ENCODE measurements around the gene PARP12. TPM values are rescaled to one million over a fixed set of nuclear protein-coding genes. Genes with fewer than 3 reads are reported as not detected.

Gene PARP12
- polyA plus RNA-seq, 1 donor: 49.0 TPM

GRCh38 chr7:139984642-139985539 lies 77.9 kb downstream of the PARP12 start:
- H3K4me3 ChIP-seq (ENCODE audit: low read length): no peak overlapping the region
- no peaks in the 10 kb centered on the region for H3K36me3 ChIP-seq (ENCODE audit: control insufficient read depth, insufficient read depth, low read length)
- no peaks in the 10 kb centered on the region for H3K27me3 ChIP-seq (ENCODE audit: control insufficient read depth, insufficient read depth, low read length)
- H3K4me1 ChIP-seq (ENCODE audit: control insufficient read depth, insufficient read depth, low read length): no peaks in the 10 kb centered on the region
- 60% methylated on average over 1 of the region's 8 CpGs for WGBS (ENCODE audit: insufficient coverage, low lambda C conversion rate)
- H3K9me3 ChIP-seq (ENCODE audit: control insufficient read depth, low read depth, low read length): no peaks in the 10 kb centered on the region
- DNase-seq: no peak
- no peak overlapping the region for H3K27ac ChIP-seq (ENCODE audit: low read length)

- no peaks in the 10 kb centered on the region for H3K36me3 ChIP-seq (ENCODE audit: control insufficient read depth, insufficient read depth, low read length)
- WGBS (ENCODE audit: insufficient coverage, low lambda C conversion rate): 83% methylated on average over 1 of the region's 9 CpGs
- no peak overlapping the region for H3K4me3 ChIP-seq (ENCODE audit: low read length)
- H3K4me1 ChIP-seq (ENCODE audit: control insufficient read depth, insufficient read depth, low read length): no peaks in the 10 kb centered on the region
- no peak overlapping the region for H3K27ac ChIP-seq (ENCODE audit: low read length)
- no peak for DNase-seq
- no peaks in the 10 kb centered on the region for H3K27me3 ChIP-seq (ENCODE audit: control insufficient read depth, insufficient read depth, low read length)
- H3K9me3 ChIP-seq (ENCODE audit: control insufficient read depth, low read depth, low read length): no peaks in the 10 kb centered on the region
Observed at GRCh38 chr7:139982927-139983920, 79.5 kb downstream of the PARP12 start.

GRCh38 chr7:139981511-139981895 lies 81.2 kb downstream of the PARP12 start:
- DNase-seq: no peak
- H3K4me3 ChIP-seq (ENCODE audit: low read length): no peak overlapping the region
- H3K27ac ChIP-seq (ENCODE audit: low read length): no peak overlapping the region
- no peaks in the 10 kb centered on the region for H3K36me3 ChIP-seq (ENCODE audit: control insufficient read depth, insufficient read depth, low read length)
- H3K4me1 ChIP-seq (ENCODE audit: control insufficient read depth, insufficient read depth, low read length): no peaks in the 10 kb centered on the region
- H3K27me3 ChIP-seq (ENCODE audit: control insufficient read depth, insufficient read depth, low read length): no peaks in the 10 kb centered on the region
- no CpG with 5 or more reads among the region's 5 CpGs for WGBS (ENCODE audit: insufficient coverage, low lambda C conversion rate)
- no peaks in the 10 kb centered on the region for H3K9me3 ChIP-seq (ENCODE audit: control insufficient read depth, low read depth, low read length)

GRCh38 chr7:139976838-139977656 lies 85.7 kb downstream of the PARP12 start:
- Histone ChIP-seq H3K27me3 (ENCODE audit: control insufficient read depth, insufficient read depth, low read length) (peaks cover 2% of the 10 kb centered on the region), H3K4me1 (ENCODE audit: control insufficient read depth, insufficient read depth, low read length) (no peaks in the 10 kb centered on the region)
- 79% methylated on average over 2 of the region's 17 CpGs for WGBS (ENCODE audit: insufficient coverage, low lambda C conversion rate)

GRCh38 chr7:139976055-139976837 lies 86.5 kb downstream of the PARP12 start:
- Histone ChIP-seq H3K36me3 (ENCODE audit: control insufficient read depth, insufficient read depth, low read length) (no peaks in the 10 kb centered on the region), H3K9me3 (ENCODE audit: control insufficient read depth, low read depth, low read length) (no peaks in the 10 kb centered on the region), H3K4me1 (ENCODE audit: control insufficient read depth, insufficient read depth, low read length) (no peaks in the 10 kb centered on the region), H3K4me3 (ENCODE audit: low read length) (no peak overlapping the region), H3K27ac (ENCODE audit: low read length) (no peak overlapping the region), H3K27me3 (ENCODE audit: control insufficient read depth, insufficient read depth, low read length) (peaks cover 4% of the 10 kb centered on the region)
- WGBS (ENCODE audit: insufficient coverage, low lambda C conversion rate): 100% methylated on average over 1 of the region's 11 CpGs
- DNase-seq: no peak

More at GRCh38 chr7:139976838-139977656, 85.7 kb downstream of the PARP12 start:
- H3K9me3 ChIP-seq (ENCODE audit: control insufficient read depth, low read depth, low read length): no peaks in the 10 kb centered on the region
- H3K36me3 ChIP-seq (ENCODE audit: control insufficient read depth, insufficient read depth, low read length): no peaks in the 10 kb centered on the region
- H3K27ac ChIP-seq (ENCODE audit: low read length): no peak overlapping the region
- no peak for DNase-seq
- H3K4me3 ChIP-seq (ENCODE audit: low read length): no peak overlapping the region

GRCh38 chr7:139974179-139974811 lies 88.5 kb downstream of the PARP12 start:
- Histone ChIP-seq H3K27me3 (ENCODE audit: control insufficient read depth, insufficient read depth, low read length) (peaks cover 4% of the 10 kb centered on the region), H3K36me3 (ENCODE audit: control insufficient read depth, insufficient read depth, low read length) (no peaks in the 10 kb centered on the region), H3K4me1 (ENCODE audit: control insufficient read depth, insufficient read depth, low read length) (no peaks in the 10 kb centered on the region), H3K4me3 (ENCODE audit: low read length) (no peak overlapping the region), H3K27ac (ENCODE audit: low read length) (no peak overlapping the region), H3K9me3 (ENCODE audit: control insufficient read depth, low read depth, low read length) (no peaks in the 10 kb centered on the region)
- DNase-seq: no peak
- 89% methylated on average over 5 of the region's 13 CpGs for WGBS (ENCODE audit: insufficient coverage, low lambda C conversion rate)

Other genes starting within 250 kb of the PARP12 start
- 9.6 TPM for gene TBXAS1, start 233.7 kb downstream of the PARP12 start, polyA plus RNA-seq
- gene KDM7A, start 114.0 kb upstream of the PARP12 start, polyA plus RNA-seq: 17.3 TPM